NCI-H2107 treated with DMSO at 0.1 percent for 48 hours (cell line): ENCODE data around the gene HTR1D.
A peak's percentile ranks its signal among the peaks of the same experiment; 100 is the strongest.

Experiments
- DNase-seq: peaks from one replicate; lab custom pipeline; 2025; ENCODE audit not compliant: unreplicated experiment; lab: John Stamatoyannopoulos, UW

The HTR1D gene

DNA sequence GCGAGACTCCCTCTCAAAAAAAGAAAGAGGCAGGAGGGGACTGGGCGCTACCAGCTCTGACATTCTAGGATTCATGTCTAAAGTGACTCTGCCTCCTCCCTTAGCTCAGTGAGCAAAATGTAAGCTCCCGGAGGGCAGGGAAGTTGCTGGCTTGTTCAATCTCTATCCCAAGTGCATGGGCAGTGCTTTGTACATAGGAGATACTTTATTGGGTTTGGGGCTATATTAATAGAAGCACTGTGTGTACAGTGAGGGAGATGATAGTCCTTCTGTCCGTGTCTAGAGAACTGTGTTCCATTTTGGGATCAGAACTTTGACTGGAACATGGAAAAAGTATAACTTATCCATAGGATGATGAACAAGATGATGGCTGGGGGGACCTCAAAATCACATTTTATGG, 31.9 kb downstream of the HTR1D start:
- no peak for DNase-seq

DNA sequence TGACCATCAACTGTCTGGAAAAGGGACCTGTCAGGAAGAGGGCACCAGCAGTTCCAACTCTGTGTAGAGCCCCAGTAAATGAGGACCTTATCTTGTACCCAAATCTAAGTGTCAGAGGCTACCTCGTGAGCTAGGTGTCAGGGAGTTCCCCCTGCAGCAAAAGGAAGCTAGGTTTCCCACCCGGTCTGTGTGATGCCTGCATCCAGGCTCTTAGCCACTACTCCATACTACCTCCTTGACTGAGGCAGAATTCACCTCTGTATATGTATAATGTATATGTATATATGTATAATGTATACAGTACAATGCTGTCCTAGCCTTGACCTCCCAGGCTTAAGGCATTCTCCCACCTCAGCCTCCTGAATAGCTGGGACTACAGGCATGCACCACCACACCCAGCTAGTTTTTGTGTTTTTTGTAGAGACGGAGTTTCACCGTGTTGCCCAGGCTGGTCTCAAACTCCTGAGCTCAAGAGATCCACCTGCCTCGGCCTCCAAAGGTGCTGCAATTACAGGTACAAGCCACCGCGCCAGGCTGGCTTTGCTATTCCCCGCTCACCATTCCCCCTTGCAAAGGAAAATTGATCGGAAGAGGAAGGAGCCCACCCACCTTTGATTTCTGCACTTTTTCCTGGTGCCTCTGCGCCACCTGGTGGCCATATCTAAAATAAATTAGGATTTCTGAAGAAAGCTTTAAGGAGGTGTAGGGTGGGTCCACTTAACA, 32.9 kb downstream of the HTR1D start:
- DNase-seq: no peak

DNA sequence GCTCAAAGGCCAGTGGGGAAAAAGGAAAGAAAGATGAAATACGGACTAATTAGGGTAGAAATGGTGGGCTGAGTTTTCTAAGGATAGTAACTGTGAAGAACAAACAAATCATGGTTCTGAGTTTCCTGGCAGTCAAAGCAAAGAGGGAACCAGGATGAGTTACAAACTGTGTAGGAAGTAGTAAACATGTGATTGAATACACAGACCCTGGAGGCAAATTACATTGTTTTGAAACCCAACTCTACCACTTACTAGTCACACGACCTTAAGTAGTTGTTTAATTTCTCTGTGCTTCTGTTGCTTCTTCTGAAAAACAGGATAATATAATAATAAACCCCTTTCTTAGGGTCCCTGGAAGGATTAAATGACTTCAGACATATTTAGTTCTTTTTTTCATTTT, 37.4 kb downstream of the HTR1D start:
- no peak for DNase-seq

DNA sequence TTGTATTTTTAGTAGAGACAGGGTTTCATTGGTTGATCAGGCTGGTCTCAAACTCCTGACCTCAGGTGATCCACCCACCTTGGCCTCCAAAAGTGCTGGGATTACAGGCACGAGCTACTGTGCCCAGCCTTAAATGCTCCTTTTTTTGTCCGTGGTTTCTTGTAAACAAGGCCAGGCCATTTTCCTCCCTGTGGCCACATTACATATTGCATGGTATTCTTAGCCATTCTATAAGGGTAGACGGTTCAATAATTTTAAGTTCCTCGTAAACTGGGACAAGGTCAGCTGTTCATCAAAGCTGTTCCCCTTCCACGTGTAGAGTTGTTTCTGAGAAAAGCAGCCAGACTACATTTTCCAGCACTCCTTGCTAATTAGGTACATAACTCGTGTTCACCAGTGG, 38.4 kb downstream of the HTR1D start:
- no peak for DNase-seq

DNA sequence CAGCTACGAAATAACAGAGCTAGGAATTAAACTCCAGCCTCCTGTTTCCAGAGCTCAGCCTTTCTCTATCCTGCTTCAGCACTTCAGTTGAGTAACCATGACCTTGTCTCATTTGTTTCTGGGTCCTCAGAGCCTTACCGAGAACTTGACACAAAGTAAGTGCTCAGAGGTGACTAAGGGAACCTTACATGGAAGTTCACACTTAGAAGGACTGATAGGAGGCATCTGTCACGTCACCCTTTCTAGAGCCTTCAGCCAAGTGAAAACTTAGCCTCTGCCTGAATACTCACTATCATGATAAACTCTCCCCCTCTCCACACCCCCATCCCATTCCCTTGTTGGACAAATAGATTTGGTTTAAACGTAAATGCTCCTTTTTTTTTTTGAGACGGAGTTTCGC, 38.9 kb downstream of the HTR1D start:
- no peak for DNase-seq

DNA sequence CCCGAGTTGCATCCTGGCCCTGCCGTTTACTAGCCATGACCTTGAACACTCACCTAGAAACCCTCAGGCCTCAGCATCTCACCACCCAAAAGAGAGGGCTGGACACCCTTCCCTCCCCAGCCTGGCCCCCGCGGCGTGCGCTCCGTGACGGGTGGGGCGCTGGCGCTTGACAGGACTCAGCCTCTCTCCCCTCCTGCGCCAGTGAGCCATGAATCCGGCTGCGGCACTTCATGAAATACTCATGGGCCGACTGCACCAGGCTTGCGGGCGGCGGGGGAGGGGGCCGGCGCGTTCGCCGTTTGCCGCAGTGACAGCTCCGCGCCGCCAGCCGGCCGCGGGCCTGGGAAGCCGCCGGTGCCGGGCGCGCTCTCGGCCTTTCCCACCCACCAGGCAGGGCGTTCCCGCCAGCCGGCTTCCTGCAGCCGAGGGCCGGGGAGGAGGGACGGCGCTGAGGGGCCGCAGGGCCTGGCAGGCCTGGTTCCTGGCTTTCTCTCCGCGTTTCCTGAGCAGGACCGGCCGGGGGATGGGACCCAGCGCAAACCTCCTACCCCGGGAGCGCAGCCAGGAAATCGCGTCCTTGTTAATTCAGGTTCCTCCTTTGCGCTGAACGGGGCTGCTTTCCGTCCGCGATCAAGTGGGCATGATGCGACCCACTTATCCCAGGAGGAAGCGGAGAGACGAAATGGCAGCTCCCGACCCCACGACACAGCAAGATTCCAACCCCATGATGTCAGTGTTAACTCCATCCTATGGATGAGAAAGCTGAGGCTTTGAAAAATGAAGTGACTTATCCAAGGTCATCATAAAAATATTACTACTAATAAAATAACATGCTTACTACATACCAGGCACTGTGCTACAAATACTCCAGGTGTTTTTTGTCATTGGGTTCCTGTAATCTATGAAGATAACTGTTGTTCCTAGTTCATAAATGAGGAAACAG, 39.6 kb downstream of the HTR1D start:
- peak; percentile 20 for DNase-seq

DNA sequence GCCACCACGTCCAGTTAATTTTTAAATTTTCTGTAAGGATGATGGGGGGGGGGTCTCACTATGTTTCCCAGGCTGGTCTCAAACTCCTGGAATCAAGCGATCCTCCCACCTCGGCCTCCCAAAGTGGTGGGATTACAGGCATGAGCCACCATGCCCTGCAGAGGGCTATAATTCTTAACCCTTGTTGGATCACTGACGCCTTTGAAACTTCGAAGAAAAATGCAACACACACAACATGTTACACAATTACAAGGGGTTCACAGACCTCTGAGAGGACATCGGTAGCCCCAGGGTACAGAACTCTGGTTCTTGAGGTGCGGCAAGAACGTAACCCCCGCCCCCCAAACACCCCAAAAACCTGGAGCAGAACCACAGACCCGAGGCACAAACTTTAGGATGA, 40.3 kb downstream of the HTR1D start:
- no peak for DNase-seq

DNA sequence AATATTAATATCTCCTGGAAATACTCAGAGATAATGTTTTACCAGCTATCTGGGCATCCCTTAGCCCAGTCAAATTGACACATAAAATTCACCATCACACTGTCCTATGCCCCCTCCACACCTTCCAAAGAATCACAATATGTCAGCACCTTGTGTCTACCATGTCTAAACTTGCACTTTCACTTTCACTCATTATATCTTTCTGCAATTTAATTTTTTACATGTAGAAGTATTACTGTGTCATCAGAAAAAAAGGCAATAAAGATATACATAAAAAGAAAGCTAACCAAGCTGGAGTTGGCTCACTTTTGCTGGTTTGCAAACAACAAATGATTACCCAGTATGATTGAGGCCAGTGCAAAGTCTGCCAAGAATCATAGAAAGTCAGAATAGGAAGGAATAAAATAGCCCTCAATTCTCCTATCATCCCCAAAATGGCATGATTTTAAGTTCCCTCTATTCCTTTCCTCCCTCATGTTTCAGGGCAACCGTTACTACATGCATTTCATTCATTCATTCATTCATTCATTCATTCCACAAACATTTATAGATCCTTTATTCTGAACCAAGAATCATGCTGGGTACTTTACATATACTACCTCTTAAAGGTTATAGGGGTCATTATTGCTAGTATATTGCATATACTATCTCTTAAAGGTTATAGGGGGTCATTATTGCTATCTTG, 42.7 kb downstream of the HTR1D start:
- no peak for DNase-seq

DNA sequence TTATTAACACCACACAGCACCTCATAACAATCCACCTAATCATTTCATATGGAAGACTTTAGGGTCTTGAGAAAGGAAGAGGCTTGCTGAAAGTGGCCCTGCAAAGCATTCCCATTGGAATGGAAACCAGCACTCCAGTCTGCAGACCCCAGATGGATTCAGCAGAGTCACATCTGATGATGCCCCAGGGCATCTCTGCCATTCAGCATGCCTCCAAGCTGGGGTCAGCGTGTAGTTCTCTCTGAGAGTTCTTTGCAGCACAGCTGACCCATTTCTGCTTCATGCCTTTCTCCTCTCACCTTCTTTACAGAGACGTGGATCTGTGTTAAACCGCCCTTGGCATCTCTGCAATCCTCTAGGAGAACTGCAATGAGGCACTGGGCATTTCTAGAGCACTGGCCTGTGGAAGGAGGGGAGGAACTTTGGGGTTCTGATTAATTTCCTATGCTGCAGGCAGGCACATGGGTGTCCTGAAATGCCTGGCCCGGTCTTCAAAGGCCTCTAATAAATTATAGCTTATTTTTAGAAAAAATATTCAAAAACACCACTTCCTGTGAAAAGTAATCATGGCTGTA, 46.0 kb downstream of the HTR1D start:
- DNase-seq: no peak

DNA sequence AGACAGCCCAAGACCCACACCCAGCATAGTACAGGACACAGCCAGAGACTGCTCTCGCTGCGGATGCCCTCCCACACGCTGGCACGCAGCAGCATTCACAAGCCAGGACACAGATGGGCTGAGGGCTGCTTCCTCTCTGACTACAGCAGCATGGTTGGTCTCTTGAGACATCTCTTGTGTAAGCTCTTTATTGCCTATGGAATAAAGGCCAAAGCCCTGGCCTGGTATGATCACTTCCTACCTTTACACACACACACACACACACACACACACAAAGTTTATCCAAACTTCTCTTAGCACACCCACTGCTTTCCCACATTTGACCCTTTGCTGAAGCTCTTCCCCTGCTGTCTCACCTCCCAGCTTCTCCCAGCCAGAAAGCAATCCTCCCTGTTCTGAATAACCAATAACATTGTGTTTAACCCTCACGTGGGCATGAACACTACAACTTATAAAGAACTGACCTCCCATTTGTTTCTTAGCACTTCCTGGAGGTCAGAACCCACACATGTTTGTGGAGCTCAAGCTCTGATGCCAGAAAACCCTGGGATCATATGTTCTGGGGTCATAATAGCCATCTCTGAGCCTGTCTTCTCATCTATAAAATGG, 47.5 kb downstream of the HTR1D start:
- no peak for DNase-seq

DNA sequence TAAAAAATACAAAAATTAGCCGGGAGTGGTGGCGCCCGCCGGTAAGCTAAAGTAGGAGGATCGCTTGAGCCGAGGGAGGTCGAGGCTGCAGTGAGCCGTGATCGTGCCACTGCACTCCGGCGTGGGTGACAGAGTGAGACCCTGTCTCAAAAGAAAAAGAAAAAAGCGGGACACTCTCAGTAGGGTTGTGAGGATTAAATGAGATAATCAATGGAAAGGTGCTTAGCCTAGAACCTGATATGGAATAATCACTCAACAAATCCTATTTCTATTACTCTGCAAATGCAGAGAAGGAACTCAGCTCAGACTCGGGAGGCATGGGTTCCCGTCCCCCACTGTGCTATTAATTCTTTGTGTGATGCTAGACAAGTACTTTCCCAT, 48.1 kb downstream of the HTR1D start:
- no peak for DNase-seq

DNA sequence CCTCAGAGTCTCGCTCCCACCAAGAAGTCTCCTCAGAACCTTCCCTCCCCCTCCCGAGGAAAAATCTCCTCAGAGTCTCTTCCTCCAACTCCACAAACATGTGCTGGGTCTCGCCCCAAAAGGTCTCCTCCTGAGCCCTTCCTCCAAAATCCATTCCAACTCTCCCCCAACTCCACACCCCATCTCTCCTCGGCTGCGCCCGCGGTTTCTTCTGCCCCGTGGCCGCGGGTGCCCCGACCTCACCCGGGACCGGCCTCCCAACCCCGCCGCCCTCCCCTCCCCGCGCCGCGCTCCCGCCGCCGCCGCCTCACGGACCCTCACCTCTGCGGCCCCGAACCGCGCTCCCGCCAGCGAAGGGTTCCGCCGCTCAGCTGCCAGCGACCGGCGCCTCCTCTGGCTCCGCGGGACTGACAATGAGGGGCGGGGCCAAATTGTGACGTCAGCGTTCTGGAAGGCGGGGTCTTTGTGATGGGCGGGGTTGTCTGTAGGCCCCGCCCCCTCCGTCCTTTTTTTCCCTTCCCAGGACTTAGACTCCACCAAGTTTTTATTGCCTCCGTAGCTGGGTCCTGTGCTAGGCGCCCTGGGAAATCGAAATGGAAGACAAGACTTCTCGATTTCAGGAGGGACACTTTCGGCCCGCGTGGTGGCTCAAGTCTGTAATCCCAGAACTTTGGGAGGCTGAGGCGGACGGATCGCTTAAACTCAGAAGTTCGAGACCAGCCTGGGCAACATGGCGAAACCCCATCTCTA, 48.7 kb downstream of the HTR1D start, which contains the start of gene LUZP1:
TSS of gene LUZP1 (minus strand) at position 412 of the 750 bp plus-strand sequence.
- DNase-seq: peak; percentile 17

DNA sequence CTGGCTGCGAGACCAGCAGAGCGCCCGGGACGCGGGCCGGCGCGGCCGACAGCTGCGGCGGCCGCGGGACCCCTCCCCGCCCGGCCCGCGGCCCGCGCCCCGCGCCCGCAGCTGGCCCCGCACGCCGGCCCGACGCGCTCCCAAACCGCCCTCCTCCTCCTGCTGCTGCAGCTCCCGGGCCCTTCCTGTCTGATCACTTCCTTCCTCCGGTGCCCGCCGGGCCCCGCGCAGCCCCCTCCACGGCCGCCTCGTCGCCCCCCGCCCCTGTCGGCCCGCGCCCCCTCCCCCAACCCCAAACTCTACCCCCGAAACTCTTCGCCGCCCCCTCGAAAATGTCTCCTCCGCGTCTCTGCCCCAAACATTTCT, 49.2 kb downstream of the HTR1D start:
- DNase-seq: no peak

DNA sequence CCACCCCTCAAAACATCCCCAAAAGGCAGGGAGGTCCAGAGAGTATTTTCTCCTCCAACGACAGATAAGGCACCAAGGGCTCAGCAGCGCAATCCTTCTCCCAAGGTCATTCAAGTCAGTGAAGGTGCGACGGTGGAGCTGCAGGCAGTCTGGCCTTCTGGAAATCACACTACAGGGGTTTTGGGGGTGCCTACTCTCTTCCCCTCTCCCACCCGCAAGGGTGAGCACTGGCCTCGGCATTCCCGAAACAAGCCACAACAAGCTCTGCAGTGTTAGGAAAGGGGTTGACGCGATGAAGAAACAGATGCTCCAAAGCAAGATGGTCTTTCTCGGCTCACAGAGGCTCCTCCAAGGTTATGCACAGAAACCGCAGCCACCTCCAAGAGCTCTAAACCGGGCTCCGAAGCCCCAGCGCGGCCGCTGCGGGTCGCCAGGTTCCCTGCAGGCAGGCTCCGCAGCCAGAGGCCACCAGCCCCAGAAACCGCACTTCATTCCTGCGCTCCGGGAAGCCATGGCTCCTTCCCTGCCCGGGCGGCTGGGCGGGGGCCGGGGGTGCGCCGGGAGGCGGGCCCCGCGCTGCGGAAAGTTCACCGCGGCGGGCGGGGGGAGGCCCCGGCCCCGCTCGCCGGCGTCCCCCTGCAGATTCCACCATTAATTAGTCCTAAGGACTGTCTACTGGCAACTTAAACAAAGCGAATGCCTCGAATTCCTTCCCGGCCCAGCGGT, 49.8 kb downstream of the HTR1D start:
- DNase-seq: no peak

DNA sequence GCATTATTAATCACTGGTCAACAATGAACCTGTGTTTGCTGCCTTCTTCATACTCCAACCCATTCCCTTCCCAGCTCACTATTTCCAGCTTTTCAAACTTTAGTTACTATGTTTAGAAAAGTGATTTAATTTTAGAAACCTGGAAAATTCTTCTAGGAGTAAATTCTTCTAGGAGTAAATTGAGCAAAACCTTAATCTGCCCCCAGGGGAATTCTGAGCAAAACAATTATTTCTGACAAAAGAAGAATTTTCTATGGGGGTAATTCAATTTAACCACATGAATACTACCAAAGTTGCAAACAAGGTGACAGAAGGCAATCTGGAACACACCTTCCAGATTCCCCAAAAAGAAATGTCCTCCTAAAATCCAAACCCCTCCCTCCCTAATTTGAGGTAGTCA, 50.4 kb downstream of the HTR1D start:
- no peak for DNase-seq

DNA sequence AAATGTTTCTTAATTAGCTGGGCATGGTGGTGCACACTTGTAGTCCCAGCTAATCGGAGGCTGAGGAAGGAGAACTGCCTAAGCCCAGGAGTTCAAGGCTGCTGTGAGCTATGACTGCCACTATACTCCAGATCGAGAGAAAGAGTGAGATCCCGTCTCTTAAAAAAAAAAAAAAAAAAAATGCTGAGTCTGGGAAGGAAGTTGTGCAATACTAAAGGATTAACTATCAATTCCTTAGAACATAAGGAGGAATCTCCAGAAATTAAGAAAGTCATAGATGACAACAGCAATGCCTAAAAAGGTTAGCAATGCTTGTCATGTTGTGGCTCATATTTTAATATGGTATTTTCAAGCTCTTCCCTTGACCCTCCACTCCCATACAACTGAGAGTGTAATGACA, 53.9 kb downstream of the HTR1D start:
- no peak for DNase-seq

DNA sequence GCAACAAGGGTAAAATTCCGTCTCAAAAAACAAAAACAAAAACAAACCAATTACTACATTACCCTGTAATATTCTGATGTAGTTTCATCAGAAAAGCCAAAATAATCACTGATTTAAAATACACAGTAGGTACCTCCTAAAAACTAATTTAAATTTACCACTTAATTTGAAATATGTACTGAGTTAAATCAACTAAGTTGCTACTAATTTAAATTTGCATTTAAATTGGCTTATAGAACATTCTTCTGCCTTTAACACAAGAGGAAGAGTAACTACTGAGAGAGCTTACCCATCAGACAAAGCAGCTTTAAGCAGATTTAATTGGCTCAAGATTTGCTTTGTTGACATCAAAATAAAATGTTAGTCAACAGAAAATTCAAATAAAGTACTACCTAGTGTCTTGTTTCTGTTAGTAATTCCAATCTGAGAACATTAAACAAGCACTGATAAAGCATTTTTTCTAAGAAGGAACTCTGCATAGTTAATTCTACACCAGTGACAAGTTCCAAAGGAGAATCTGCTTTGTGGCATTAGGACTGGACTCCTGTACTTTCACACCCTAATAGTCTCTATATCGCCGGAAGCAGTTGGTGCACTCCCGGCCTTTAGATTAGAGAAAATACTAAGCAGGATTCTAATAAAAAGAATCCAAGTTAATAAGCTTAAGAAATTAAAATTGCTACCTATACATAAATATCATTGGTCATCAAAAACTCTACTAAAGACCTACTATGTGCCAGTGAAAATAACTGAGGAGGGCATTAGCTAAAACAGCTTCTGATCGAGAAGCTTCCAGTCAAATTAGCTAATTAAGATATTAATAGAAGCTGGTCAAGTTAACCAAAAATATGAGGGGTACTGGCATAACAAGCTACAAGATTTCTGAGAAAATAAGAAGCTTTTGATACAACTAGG, 57.1 kb downstream of the HTR1D start:
- no peak for DNase-seq

DNA sequence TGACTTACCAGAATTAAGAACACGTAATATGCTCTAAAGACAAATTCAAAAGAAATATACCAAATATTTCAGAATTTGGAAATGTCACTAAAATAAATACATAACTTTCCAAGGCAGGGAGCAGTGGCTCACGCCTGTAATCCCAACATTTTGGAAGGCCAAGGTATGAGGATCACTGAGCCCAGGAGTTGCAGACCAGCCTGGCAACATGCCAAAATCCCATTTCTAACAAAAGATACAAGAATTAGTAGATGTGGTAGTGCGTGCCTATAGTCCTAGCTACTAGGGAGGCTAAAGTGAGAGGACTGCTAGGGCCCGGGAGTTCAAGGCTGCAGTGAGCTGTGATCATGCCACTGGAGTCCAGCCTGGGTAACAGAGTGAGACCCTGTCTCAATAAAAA, 60.4 kb downstream of the HTR1D start:
- DNase-seq: no peak
